Measurements from ENCODE around the gene PCMT1. TPM values are rescaled to one million over a fixed set of nuclear protein-coding genes. Genes with fewer than 3 reads are reported as not detected.
"Not testable (repeated sequence)": the region's sequence is repeated elsewhere in the genome, so short reads cannot be mapped to it uniquely, and the experiment has no call there.

The PCMT1 gene
- total RNA-seq, 1 experiment from 2014 or later: 90.7 TPM

DNA sequence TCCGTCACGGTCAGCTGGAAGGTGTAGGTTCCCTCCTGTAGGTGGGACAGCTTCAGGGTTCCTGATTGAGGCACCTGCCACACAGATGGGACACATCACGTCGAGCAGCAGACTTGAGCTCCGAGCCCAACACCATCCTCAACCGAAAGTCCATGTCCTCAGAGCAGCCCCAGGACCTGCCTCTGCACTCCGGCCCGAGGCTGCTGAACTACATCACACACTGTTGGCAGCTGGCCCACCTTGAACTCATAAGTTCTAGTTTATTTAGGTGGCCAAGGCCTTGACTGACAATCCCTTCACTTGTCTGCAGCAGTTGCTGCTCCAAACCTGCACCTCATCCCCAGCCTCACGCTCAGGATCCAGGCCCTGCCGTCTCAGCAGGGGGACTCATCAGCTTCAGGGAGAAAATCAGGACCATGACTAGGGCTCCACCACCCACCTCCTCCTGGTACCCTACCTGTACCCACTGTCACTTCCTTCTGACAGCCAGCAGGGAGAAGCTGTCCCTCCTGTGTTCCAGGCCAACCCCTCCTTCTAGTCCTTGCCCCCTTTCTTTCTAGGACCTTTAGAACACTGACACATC is 93.6 kb downstream of the PCMT1 start:
- CTCF ChIA-PET: interaction anchor here (0.6 to 1.3 kb wide), 3 partner anchors 37 to 174 kb away, joined by 3 to 4 read pairs (median 3); no protein-coding TSS in a partner anchor

DNA sequence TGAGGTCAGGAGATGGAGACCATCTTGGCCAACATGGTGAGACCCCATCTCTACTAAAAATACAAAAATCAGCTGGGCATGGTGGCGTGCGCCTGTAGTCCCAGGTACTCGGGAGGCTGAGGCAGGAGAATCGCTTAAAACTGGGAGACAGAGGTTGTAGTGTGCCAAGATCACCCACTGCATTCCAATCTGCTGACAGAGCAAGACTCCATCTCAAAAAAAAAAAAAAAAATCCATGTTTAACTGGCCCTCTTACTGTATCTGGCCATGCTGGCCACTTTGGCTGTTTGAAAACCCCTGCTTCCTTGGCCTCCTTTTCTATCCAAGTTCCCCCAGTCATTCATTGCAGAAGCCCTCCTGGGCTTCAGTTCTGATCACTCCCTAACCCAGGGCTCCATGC is 94.5 kb downstream of the PCMT1 start:
- H3K4me3 Mint-ChIP-seq; DNase-seq (ENCODE audit: low spot score); H3K4me1 Mint-ChIP-seq; H3K9me3 Mint-ChIP-seq; ATAC-seq; H3K27ac Mint-ChIP-seq; H3K27me3 Mint-ChIP-seq (ENCODE audit: low read depth); H3K36me3 Mint-ChIP-seq: not testable (repeated sequence)
- POLR2A ChIA-PET: interaction anchor here (0.7 kb wide), 1 partner anchor 411 kb away, joined by 5 read pairs; no protein-coding TSS in a partner anchor
- CTCF ChIA-PET: interaction anchor here (1.0 kb wide), 1 partner anchor 74 kb away, joined by 3 read pairs; no protein-coding TSS in a partner anchor

More for the DNA sequence above, 93.6 kb downstream of the PCMT1 start:
- DNase-seq (ENCODE audit: low spot score) (no peak), ATAC-seq (no peak)
- POLR2A ChIA-PET: no interaction called here
- H3K36me3 Mint-ChIP-seq: no peaks in the 10 kb centered on the region
- no peak overlapping the region for H3K4me3 Mint-ChIP-seq
- H3K4me1 Mint-ChIP-seq: no peaks in the 10 kb centered on the region
- no peak overlapping the region for H3K27ac Mint-ChIP-seq
- no peaks in the 10 kb centered on the region for H3K27me3 Mint-ChIP-seq (ENCODE audit: low read depth)
- no peaks in the 10 kb centered on the region for H3K9me3 Mint-ChIP-seq
- TF ChIP-seq NFE2L1 (CRISPR knock-in tag; IDR thresholded peaks at IDR 0.05): no peak
- TF ChIP-seq, protein P1, sequence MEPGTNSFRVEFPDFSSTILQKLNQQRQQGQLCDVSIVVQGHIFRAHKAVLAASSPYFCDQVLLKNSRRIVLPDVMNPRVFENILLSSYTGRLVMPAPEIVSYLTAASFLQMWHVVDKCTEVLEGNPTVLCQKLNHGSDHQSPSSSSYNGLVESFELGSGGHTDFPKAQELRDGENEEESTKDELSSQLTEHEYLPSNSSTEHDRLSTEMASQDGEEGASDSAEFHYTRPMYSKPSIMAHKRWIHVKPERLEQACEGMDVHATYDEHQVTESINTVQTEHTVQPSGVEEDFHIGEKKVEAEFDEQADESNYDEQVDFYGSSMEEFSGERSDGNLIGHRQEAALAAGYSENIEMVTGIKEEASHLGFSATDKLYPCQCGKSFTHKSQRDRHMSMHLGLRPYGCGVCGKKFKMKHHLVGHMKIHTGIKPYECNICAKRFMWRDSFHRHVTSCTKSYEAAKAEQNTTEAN (CRISPR knock-in tag; IDR thresholded peaks at IDR 0.05): no peak
- TF ChIP-seq TEAD1 (CRISPR knock-in tag; IDR thresholded peaks at IDR 0.05): no peak
- TF ChIP-seq FOXP1 (CRISPR knock-in tag; IDR thresholded peaks at IDR 0.05; ENCODE audit: borderline replicate concordance): no peak

DNA sequence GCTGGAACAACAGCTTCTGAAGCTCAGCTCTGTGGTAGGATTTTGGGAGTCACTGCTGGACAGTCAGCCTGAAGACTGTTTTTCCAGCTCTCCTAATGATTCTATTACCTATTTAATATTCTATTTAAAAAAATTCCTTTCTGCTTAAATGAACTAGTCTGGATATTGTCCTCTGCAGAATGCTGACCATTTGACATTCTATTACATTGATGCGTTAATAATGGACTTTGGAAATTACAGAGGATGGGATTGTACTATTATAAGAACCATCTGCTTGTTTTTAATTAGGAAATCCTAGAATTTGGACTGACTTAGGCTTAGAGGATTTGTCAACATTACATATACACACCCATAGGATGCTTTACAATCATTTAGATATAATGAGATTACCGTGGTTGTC is 94.9 kb downstream of the PCMT1 start:
- POLR2A ChIA-PET: no interaction called here
- TF ChIP-seq ETV6 (CRISPR knock-in tag; IDR thresholded peaks at IDR 0.05) (no peak), SP1 (CRISPR knock-in tag; conservative IDR thresholded peaks at IDR 0.05) (no peak)
- TF ChIP-seq, protein P2, sequence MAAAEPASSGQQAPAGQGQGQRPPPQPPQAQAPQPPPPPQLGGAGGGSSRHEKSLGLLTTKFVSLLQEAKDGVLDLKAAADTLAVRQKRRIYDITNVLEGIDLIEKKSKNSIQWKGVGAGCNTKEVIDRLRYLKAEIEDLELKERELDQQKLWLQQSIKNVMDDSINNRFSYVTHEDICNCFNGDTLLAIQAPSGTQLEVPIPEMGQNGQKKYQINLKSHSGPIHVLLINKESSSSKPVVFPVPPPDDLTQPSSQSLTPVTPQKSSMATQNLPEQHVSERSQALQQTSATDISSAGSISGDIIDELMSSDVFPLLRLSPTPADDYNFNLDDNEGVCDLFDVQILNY (CRISPR knock-in tag; IDR thresholded peaks at IDR 0.05): no peak
- TF ChIP-seq, protein P3, sequence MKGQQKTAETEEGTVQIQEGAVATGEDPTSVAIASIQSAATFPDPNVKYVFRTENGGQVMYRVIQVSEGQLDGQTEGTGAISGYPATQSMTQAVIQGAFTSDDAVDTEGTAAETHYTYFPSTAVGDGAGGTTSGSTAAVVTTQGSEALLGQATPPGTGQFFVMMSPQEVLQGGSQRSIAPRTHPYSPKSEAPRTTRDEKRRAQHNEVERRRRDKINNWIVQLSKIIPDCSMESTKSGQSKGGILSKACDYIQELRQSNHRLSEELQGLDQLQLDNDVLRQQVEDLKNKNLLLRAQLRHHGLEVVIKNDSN (CRISPR knock-in tag; IDR thresholded peaks at IDR 0.05): no peak
- no peaks in the 10 kb centered on the region for H3K4me1 Mint-ChIP-seq
- H3K4me3 Mint-ChIP-seq: no peak overlapping the region
- ATAC-seq (no peak), DNase-seq (ENCODE audit: low spot score) (no peak)
- H3K27ac Mint-ChIP-seq: no peak overlapping the region
- H3K9me3 Mint-ChIP-seq: no peaks in the 10 kb centered on the region
- H3K36me3 Mint-ChIP-seq: no peaks in the 10 kb centered on the region
- H3K27me3 Mint-ChIP-seq (ENCODE audit: low read depth): no peaks in the 10 kb centered on the region
- CTCF ChIA-PET: interaction anchor here (1.0 kb wide), 1 partner anchor 73 kb away, joined by 3 read pairs; no protein-coding TSS in a partner anchor

DNA sequence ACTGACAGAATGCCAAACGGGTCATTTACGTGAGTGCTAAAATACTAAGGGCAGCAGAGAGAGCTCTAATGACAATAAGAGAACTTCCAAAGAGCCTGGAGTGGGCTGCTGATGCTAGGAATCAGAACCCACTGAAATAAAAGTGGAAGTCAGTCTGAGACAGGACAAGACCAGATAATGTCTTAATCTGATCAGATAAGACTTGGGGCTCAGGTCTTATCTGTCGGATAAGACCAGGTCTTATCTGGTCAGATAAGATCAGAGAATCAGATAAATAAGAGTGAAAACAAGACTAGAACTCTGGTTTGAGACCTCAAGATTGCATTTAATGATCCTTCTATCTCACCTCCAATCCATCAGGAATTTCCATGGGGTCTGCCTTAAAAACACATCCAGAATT is 96.0 kb downstream of the PCMT1 start:
- no peak overlapping the region for H3K4me3 Mint-ChIP-seq
- H3K4me1 Mint-ChIP-seq: no peaks in the 10 kb centered on the region
- POLR2A ChIA-PET: interaction anchor here (0.6 kb wide), 1 partner anchor 1447 kb away, joined by 6 read pairs; no protein-coding TSS in a partner anchor
- ATAC-seq (no peak), DNase-seq (ENCODE audit: low spot score) (no peak)
- no peaks in the 10 kb centered on the region for H3K9me3 Mint-ChIP-seq
- no peaks in the 10 kb centered on the region for H3K36me3 Mint-ChIP-seq
- no peak overlapping the region for H3K27ac Mint-ChIP-seq
- H3K27me3 Mint-ChIP-seq (ENCODE audit: low read depth): no peaks in the 10 kb centered on the region
- CTCF ChIA-PET: interaction anchor here (0.7 kb wide), 1 partner anchor 9 kb away, joined by 3 read pairs; no protein-coding TSS in a partner anchor
- TF ChIP-seq, protein P4, sequence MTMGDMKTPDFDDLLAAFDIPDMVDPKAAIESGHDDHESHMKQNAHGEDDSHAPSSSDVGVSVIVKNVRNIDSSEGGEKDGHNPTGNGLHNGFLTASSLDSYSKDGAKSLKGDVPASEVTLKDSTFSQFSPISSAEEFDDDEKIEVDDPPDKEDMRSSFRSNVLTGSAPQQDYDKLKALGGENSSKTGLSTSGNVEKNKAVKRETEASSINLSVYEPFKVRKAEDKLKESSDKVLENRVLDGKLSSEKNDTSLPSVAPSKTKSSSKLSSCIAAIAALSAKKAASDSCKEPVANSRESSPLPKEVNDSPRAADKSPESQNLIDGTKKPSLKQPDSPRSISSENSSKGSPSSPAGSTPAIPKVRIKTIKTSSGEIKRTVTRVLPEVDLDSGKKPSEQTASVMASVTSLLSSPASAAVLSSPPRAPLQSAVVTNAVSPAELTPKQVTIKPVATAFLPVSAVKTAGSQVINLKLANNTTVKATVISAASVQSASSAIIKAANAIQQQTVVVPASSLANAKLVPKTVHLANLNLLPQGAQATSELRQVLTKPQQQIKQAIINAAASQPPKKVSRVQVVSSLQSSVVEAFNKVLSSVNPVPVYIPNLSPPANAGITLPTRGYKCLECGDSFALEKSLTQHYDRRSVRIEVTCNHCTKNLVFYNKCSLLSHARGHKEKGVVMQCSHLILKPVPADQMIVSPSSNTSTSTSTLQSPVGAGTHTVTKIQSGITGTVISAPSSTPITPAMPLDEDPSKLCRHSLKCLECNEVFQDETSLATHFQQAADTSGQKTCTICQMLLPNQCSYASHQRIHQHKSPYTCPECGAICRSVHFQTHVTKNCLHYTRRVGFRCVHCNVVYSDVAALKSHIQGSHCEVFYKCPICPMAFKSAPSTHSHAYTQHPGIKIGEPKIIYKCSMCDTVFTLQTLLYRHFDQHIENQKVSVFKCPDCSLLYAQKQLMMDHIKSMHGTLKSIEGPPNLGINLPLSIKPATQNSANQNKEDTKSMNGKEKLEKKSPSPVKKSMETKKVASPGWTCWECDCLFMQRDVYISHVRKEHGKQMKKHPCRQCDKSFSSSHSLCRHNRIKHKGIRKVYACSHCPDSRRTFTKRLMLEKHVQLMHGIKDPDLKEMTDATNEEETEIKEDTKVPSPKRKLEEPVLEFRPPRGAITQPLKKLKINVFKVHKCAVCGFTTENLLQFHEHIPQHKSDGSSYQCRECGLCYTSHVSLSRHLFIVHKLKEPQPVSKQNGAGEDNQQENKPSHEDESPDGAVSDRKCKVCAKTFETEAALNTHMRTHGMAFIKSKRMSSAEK (CRISPR knock-in tag; IDR thresholded peaks at IDR 0.05; ENCODE audit: borderline replicate concordance): no peak
- TF ChIP-seq ZNF423 (CRISPR knock-in tag; IDR thresholded peaks at IDR 0.05) (no peak), NR3C1 (CRISPR knock-in tag; conservative IDR thresholded peaks at IDR 0.05; ENCODE audit: low read depth) (no peak), ZBTB21 (CRISPR knock-in tag; IDR thresholded peaks at IDR 0.05; ENCODE audit: borderline replicate concordance) (no peak), ELF4 (CRISPR knock-in tag; IDR thresholded peaks at IDR 0.05; ENCODE audit: low read depth) (no peak)
- TF ChIP-seq, protein P5, sequence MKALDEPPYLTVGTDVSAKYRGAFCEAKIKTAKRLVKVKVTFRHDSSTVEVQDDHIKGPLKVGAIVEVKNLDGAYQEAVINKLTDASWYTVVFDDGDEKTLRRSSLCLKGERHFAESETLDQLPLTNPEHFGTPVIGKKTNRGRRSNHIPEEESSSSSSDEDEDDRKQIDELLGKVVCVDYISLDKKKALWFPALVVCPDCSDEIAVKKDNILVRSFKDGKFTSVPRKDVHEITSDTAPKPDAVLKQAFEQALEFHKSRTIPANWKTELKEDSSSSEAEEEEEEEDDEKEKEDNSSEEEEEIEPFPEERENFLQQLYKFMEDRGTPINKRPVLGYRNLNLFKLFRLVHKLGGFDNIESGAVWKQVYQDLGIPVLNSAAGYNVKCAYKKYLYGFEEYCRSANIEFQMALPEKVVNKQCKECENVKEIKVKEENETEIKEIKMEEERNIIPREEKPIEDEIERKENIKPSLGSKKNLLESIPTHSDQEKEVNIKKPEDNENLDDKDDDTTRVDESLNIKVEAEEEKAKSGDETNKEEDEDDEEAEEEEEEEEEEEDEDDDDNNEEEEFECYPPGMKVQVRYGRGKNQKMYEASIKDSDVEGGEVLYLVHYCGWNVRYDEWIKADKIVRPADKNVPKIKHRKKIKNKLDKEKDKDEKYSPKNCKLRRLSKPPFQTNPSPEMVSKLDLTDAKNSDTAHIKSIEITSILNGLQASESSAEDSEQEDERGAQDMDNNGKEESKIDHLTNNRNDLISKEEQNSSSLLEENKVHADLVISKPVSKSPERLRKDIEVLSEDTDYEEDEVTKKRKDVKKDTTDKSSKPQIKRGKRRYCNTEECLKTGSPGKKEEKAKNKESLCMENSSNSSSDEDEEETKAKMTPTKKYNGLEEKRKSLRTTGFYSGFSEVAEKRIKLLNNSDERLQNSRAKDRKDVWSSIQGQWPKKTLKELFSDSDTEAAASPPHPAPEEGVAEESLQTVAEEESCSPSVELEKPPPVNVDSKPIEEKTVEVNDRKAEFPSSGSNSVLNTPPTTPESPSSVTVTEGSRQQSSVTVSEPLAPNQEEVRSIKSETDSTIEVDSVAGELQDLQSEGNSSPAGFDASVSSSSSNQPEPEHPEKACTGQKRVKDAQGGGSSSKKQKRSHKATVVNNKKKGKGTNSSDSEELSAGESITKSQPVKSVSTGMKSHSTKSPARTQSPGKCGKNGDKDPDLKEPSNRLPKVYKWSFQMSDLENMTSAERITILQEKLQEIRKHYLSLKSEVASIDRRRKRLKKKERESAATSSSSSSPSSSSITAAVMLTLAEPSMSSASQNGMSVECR (CRISPR knock-in tag; IDR thresholded peaks at IDR 0.05; ENCODE audit: borderline replicate concordance): no peak
- TF ChIP-seq, protein P6, sequence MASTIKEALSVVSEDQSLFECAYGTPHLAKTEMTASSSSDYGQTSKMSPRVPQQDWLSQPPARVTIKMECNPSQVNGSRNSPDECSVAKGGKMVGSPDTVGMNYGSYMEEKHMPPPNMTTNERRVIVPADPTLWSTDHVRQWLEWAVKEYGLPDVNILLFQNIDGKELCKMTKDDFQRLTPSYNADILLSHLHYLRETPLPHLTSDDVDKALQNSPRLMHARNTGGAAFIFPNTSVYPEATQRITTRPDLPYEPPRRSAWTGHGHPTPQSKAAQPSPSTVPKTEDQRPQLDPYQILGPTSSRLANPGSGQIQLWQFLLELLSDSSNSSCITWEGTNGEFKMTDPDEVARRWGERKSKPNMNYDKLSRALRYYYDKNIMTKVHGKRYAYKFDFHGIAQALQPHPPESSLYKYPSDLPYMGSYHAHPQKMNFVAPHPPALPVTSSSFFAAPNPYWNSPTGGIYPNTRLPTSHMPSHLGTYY (CRISPR knock-in tag; IDR thresholded peaks at IDR 0.05): no peak

All from WTC11 (cell line).